K562 (cell line): ENCODE data around the gene RTF2. TPM values are rescaled to one million over a fixed set of nuclear protein-coding genes. Genes with fewer than 3 reads are reported as not detected.

Source experiments
- ARHGAP35 ChIP-seq: fragments of 450-650 bp; IDR thresholded peaks from 2 replicates; pipeline ENCODE4 v1.6.1; 2018; ENCODE audit not compliant: partially characterized antibody
- BHLHE40 ChIP-seq: IDR thresholded peaks from 2 replicates; pipeline ENCODE4 v1.6.1; 2011; ENCODE audit warnings: low read length, improper control_type of control experiment
- CEBPG ChIP-seq, 3 experiments: fragments of 200-800 bp in 1 of 3; sonication (Bioruptor generic) in 1 of 3; sonication (generic) in 1 of 3; formaldehyde crosslinking in 1 of 3; IDR thresholded peaks in 2 of 3; conservative IDR thresholded peaks in 1 of 3; 2 replicates each; pipeline versions ENCODE4 v1.6.1 to v1.8.0; 2016 to 2022; ENCODE audit warnings: missing compliant biosample characterization in 2 of 3, missing genetic modification characterization in 2 of 3, mild to moderate bottlenecking in 1 of 3, missing genetic modification reagents in 1 of 3
- ETV5 ChIP-seq: sonication (generic); formaldehyde crosslinking; IDR thresholded peaks from 2 replicates; pipeline ENCODE4 v1.4.0; 2020; ENCODE audit warnings: low read depth, mild to moderate bottlenecking, missing genetic modification reagents
- GTF2A2 ChIP-seq: IDR thresholded peaks from 2 replicates; pipeline ENCODE4 v1.6.1; 2016; ENCODE audit warnings: mild to moderate bottlenecking, missing genetic modification characterization, missing compliant biosample characterization
- KAT7 ChIP-seq: sonication (generic); formaldehyde crosslinking; IDR thresholded peaks from 2 replicates; pipeline ENCODE4 v1.8.0; 2022; ENCODE audit warnings: missing genetic modification reagents, mild to moderate bottlenecking, borderline replicate concordance
- NCOA6 ChIP-seq: fragments of 450-650 bp; IDR thresholded peaks from 2 replicates; pipeline ENCODE4 v1.6.1; 2017; ENCODE audit warnings: mild to moderate bottlenecking
- NR2F6 ChIP-seq: fragments of 450-650 bp; formaldehyde crosslinking; IDR thresholded peaks from 2 replicates; pipeline ENCODE4 v1.4.0; 2020; ENCODE audit warnings: mild to moderate bottlenecking
- POLR2A ChIP-seq: fragments of 450-650 bp; conservative IDR thresholded peaks from 2 replicates; pipeline ENCODE4 v1.6.1; 2016
- RHOXF2B ChIP-seq: fragments of 250-450 bp; sonication (Bioruptor Pico); conservative IDR thresholded peaks from 2 replicates; pipeline ENCODE4 v1.5.1; 2021
- SMC3 ChIP-seq: conservative IDR thresholded peaks from 2 replicates; pipeline ENCODE4 v1.6.1; 2011; ENCODE audit warnings: low read depth, low read length, improper control_type of control experiment; ENCODE audit not compliant: insufficient read depth
- TAF9B ChIP-seq: fragments of 450-650 bp; IDR thresholded peaks from 2 replicates; pipeline ENCODE4 v1.6.1; 2018; ENCODE audit warnings: mild to moderate bottlenecking; ENCODE audit not compliant: partially characterized antibody
- ZFP1 ChIP-seq: fragments of 450-650 bp; formaldehyde crosslinking; IDR thresholded peaks from 2 replicates; pipeline ENCODE4 v1.4.0; 2020; ENCODE audit warnings: mild to moderate bottlenecking, mixed read lengths
- ZNF253 ChIP-seq: fragments of 250-450 bp; sonication (Bioruptor Pico); conservative IDR thresholded peaks from 2 replicates; pipeline ENCODE4 v1.6.1; 2021; ENCODE audit warnings: mild to moderate bottlenecking
- ZNF408 ChIP-seq: fragments of 250-450 bp; sonication (Bioruptor Pico); IDR thresholded peaks from 2 replicates; pipeline ENCODE4 v1.4.0; 2020; ENCODE audit warnings: low read depth, mild to moderate bottlenecking, moderate library complexity
- ZNF644 ChIP-seq: fragments of 200-800 bp; sonication (Bioruptor generic); IDR thresholded peaks from 2 replicates; pipeline ENCODE4 v1.6.1; 2016; ENCODE audit warnings: low read depth, missing genetic modification characterization, missing compliant biosample characterization
- ZNF75A ChIP-seq: fragments of 450-650 bp; formaldehyde crosslinking; IDR thresholded peaks from 2 replicates; pipeline ENCODE4 v1.4.0; 2020; ENCODE audit warnings: mild to moderate bottlenecking
- ZSCAN29 ChIP-seq: fragments of 450-650 bp; IDR thresholded peaks from 2 replicates; pipeline ENCODE4 v1.6.1; 2017
- polyA plus RNA-seq, 8 experiments: library from polyadenylated mRNA; depleted of rRNA in 4 of 8; stranded (reverse) in 5 of 8; unstranded in 3 of 8; fragments of >200 nt; fragmentation: Nextera tagmentation in 2 of 8; fragmentation: Illumina TruSeq in 1 of 8; extraction: Ambion mirVana in 2 of 8; extraction: Trizol in 1 of 8; gene quantifications; 2 replicates each; pipeline versions ENCODE4 v1.2.1 to v1.2.3, GENCODE V29; 2011 to 2014; ENCODE audit warnings: inconsistent platforms in 1 of 8, missing spikeins in 1 of 8
- total RNA-seq, 7 experiments: library from RNA; depleted of rRNA in 6 of 7; stranded (reverse); fragments of >200 nt in 6 of 7; fragmentation: Illumina TruSeq in 2 of 7; extraction: Trizol in 2 of 7; gene quantifications; 2 replicates each; pipeline versions ENCODE4 v1.2.1 to v1.2.3, GENCODE V29; 2011 to 2021; ENCODE audit warnings: low replicate concordance in 1 of 7
- TF ChIP-seq, protein P1 (sequence below): fragments of 450-650 bp; IDR thresholded peaks from 2 replicates; pipeline ENCODE4 v1.7.1; 2018; ENCODE audit warnings: mild to moderate bottlenecking, low read depth; ENCODE audit not compliant: partially characterized antibody
- TF ChIP-seq, protein P2 (sequence below): fragments of 450-650 bp; formaldehyde crosslinking; IDR thresholded peaks from 2 replicates; pipeline ENCODE4 v1.4.0; 2020; ENCODE audit warnings: mild to moderate bottlenecking, mixed read lengths
- TF ChIP-seq, protein P3 (sequence below): fragments of 450-650 bp; formaldehyde crosslinking; IDR thresholded peaks from 2 replicates; pipeline ENCODE4 v1.4.0; 2020; ENCODE audit warnings: mild to moderate bottlenecking, moderate library complexity

Gene RTF2
- total and polyA plus RNA-seq, 9 of the 15 experiments (the other 6 are each of a cell fraction or from before 2014, with no cell fraction given), result 67.0 to 177 (median 84.9) TPM

GRCh38 chr20:56422076-56422823 is 46.2 kb upstream of the RTF2 start (continued):
- TF ChIP-seq, protein P1, sequence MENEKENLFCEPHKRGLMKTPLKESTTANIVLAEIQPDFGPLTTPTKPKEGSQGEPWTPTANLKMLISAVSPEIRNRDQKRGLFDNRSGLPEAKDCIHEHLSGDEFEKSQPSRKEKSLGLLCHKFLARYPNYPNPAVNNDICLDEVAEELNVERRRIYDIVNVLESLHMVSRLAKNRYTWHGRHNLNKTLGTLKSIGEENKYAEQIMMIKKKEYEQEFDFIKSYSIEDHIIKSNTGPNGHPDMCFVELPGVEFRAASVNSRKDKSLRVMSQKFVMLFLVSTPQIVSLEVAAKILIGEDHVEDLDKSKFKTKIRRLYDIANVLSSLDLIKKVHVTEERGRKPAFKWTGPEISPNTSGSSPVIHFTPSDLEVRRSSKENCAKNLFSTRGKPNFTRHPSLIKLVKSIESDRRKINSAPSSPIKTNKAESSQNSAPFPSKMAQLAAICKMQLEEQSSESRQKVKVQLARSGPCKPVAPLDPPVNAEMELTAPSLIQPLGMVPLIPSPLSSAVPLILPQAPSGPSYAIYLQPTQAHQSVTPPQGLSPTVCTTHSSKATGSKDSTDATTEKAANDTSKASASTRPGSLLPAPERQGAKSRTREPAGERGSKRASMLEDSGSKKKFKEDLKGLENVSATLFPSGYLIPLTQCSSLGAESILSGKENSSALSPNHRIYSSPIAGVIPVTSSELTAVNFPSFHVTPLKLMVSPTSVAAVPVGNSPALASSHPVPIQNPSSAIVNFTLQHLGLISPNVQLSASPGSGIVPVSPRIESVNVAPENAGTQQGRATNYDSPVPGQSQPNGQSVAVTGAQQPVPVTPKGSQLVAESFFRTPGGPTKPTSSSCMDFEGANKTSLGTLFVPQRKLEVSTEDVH, result no peak
- TF ChIP-seq ZNF644 (tag), result no peak
- TF ChIP-seq ARHGAP35, result no peak
- peak; percentile 27; the same call in 1 of the 2 replicates for TF ChIP-seq BHLHE40
- no peak for TF ChIP-seq GTF2A2
- TF ChIP-seq ZNF253 (CRISPR knock-in tag), result no peak
- TF ChIP-seq, protein P2, sequence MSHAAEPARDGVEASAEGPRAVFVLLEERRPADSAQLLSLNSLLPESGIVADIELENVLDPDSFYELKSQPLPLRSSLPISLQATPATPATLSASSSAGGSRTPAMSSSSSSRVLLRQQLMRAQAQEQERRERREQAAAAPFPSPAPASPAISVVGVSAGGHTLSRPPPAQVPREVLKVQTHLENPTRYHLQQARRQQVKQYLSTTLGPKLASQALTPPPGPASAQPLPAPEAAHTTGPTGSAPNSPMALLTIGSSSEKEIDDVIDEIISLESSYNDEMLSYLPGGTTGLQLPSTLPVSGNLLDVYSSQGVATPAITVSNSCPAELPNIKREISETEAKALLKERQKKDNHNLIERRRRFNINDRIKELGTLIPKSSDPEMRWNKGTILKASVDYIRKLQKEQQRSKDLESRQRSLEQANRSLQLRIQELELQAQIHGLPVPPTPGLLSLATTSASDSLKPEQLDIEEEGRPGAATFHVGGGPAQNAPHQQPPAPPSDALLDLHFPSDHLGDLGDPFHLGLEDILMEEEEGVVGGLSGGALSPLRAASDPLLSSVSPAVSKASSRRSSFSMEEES, result no peak
- TF ChIP-seq ZSCAN29, result no peak
- TF ChIP-seq POLR2A, result no peak
- TF ChIP-seq, protein P3, sequence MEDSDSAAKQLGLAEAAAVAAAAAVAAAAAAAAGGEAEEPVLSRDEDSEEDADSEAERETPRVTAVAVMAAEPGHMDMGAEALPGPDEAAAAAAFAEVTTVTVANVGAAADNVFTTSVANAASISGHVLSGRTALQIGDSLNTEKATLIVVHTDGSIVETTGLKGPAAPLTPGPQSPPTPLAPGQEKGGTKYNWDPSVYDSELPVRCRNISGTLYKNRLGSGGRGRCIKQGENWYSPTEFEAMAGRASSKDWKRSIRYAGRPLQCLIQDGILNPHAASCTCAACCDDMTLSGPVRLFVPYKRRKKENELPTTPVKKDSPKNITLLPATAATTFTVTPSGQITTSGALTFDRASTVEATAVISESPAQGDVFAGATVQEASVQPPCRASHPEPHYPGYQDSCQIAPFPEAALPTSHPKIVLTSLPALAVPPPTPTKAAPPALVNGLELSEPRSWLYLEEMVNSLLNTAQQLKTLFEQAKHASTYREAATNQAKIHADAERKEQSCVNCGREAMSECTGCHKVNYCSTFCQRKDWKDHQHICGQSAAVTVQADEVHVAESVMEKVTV, result no peak
- no peak for TF ChIP-seq RHOXF2B (CRISPR knock-in tag)
- peak; percentile 42; the same call in 1 of the 2 replicates for TF ChIP-seq CEBPG (CRISPR knock-in tag; IDR thresholded peaks at IDR 0.05)
- TF ChIP-seq CEBPG (tag; conservative IDR thresholded peaks at IDR 0.05 in 1 of 2, IDR thresholded peaks at IDR 0.05 in 1 of 2), result peak; percentile 69 to 79; a peak in 3 of 4 replicates
- no peak for TF ChIP-seq TAF9B
- TF ChIP-seq NCOA6, result no peak
- TF ChIP-seq ZNF408 (CRISPR knock-in tag), result no peak
- peak; percentile 70; the same call in 1 of the 2 replicates for TF ChIP-seq ETV5 (CRISPR knock-in tag)
- TF ChIP-seq ZNF75A (CRISPR knock-in tag), result no peak
- peak; percentile 62; the same call in 1 of the 2 replicates for TF ChIP-seq KAT7
- TF ChIP-seq SMC3, result no peak
- TF ChIP-seq ZFP1 (CRISPR knock-in tag), result no peak
- no peak for TF ChIP-seq NR2F6 (CRISPR knock-in tag)
